ENCODE results near the gene RUNX3. TPM values are rescaled to one million over a fixed set of nuclear protein-coding genes. Genes with fewer than 3 reads are reported as not detected.
A peak's percentile ranks its signal among the peaks of the same experiment; 100 is the strongest.

The RUNX3 gene
- total and polyA plus RNA-seq, 7 donors: 0.36 to 18.0 (median 1.2) TPM; not detected in 1

- WGBS, 2 donors: 61 to 79% methylated on average over 14 of the region's 14 CpGs
- peaks cover 0 to 10% (median 0%) of the 10 kb centered on the region in 3 donors for H3K27me3 ChIP-seq
- no peak for DNase-seq
- H3K27ac ChIP-seq: no peak overlapping the region
- H3K36me3 ChIP-seq: no peaks in the 10 kb centered on the region
- H3K4me1 ChIP-seq: no peaks in the 10 kb centered on the region
- no peak overlapping the region for H3K4me3 ChIP-seq
- intact Hi-C loops (cut with DNase I): no loop called here
- TF ChIP-seq POLR2A (IDR thresholded peaks at IDR 0.05) (no peak), EP300 (IDR thresholded peaks at IDR 0.05) (no peak), POLR2AphosphoS5 (IDR thresholded peaks at IDR 0.05) (no peak)
- TF ChIP-seq, protein P1, sequence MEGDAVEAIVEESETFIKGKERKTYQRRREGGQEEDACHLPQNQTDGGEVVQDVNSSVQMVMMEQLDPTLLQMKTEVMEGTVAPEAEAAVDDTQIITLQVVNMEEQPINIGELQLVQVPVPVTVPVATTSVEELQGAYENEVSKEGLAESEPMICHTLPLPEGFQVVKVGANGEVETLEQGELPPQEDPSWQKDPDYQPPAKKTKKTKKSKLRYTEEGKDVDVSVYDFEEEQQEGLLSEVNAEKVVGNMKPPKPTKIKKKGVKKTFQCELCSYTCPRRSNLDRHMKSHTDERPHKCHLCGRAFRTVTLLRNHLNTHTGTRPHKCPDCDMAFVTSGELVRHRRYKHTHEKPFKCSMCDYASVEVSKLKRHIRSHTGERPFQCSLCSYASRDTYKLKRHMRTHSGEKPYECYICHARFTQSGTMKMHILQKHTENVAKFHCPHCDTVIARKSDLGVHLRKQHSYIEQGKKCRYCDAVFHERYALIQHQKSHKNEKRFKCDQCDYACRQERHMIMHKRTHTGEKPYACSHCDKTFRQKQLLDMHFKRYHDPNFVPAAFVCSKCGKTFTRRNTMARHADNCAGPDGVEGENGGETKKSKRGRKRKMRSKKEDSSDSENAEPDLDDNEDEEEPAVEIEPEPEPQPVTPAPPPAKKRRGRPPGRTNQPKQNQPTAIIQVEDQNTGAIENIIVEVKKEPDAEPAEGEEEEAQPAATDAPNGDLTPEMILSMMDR (IDR thresholded peaks at IDR 0.05): no peak
- peaks cover 0 to 5% (median 3%) of the 10 kb centered on the region in 4 donors for H3K9me3 ChIP-seq
Observed at GRCh38 chr1:24896596-24897262, 33.3 kb downstream of the RUNX3 start.

- Histone ChIP-seq H3K9me3 (peaks cover 0 to 5% (median 3%) of the 10 kb centered on the region in 4 donors), H3K4me3 (no peak overlapping the region), H3K27ac (no peak overlapping the region), H3K4me1 (no peaks in the 10 kb centered on the region), H3K36me3 (no peaks in the 10 kb centered on the region), H3K27me3 (peaks cover 0 to 5% (median 0%) of the 10 kb centered on the region in 3 donors)
- intact Hi-C loops (cut with DNase I): no loop called here
- DNase-seq: peak; percentile 39
- 96 to 98% methylated on average over 6 of the region's 6 CpGs for WGBS, 2 donors
- TF ChIP-seq POLR2A (IDR thresholded peaks at IDR 0.05) (no peak), EP300 (IDR thresholded peaks at IDR 0.05) (no peak)
- TF ChIP-seq, protein P1 (IDR thresholded peaks at IDR 0.05): no peak
Observed at GRCh38 chr1:24896176-24896575, 33.9 kb downstream of the RUNX3 start.

- H3K9me3 ChIP-seq: peaks cover 0 to 5% (median 3%) of the 10 kb centered on the region in 4 donors
- intact Hi-C loops (cut with DNase I): no loop called here
- WGBS, 2 donors: 90 to 91% methylated on average over 4 of the region's 4 CpGs
- no peaks in the 10 kb centered on the region for H3K36me3 ChIP-seq
- DNase-seq: peak; percentile 24
- H3K27ac ChIP-seq: no peak overlapping the region
- peaks cover 0 to 4% (median 0%) of the 10 kb centered on the region in 3 donors for H3K27me3 ChIP-seq
- no peak for TF ChIP-seq POLR2A (IDR thresholded peaks at IDR 0.05)
- TF ChIP-seq, protein P1 (IDR thresholded peaks at IDR 0.05): no peak
- TF ChIP-seq EP300 (IDR thresholded peaks at IDR 0.05): no peak
- no peak for TF ChIP-seq POLR2AphosphoS5 (IDR thresholded peaks at IDR 0.05)
- H3K4me1 ChIP-seq: no peaks in the 10 kb centered on the region
- H3K4me3 ChIP-seq: no peak overlapping the region
Observed at GRCh38 chr1:24895511-24895910, 34.6 kb downstream of the RUNX3 start.

DNA sequence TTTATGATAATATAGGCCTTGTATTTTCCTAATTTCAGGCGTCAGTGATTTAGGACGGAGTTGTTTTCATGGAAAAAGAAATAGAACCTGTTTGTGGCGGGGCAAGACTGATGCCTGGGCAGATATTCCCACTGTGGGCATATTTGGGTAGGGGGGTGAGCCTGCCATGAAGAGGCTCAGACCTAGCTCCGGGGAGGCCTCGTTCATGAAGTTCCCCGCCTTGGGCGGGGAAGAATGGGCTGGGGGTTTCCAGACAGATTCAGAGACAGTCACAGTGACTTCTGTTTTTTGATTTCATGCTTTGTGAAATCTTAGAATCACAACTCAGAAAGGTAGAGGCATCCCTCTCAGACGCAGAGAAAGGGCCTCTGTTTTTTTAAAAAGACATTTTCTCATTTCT lies 36.1 kb downstream of the RUNX3 start:
- Histone ChIP-seq H3K4me1 (no peaks in the 10 kb centered on the region), H3K9me3 (peaks cover 0 to 5% (median 3%) of the 10 kb centered on the region in 4 donors), H3K4me3 (no peak overlapping the region), H3K27me3 (peaks cover 0 to 4% (median 0%) of the 10 kb centered on the region in 3 donors), H3K36me3 (no peaks in the 10 kb centered on the region), H3K27ac (no peak overlapping the region)
- intact Hi-C loops (cut with DNase I): no loop called here
- 35 to 70% methylated on average over 8 of the region's 8 CpGs for WGBS, 2 donors
- DNase-seq: no peak
- TF ChIP-seq POLR2AphosphoS5 (IDR thresholded peaks at IDR 0.05) (no peak), EP300 (IDR thresholded peaks at IDR 0.05) (no peak), POLR2A (IDR thresholded peaks at IDR 0.05) (no peak)
- TF ChIP-seq, protein P1 (IDR thresholded peaks at IDR 0.05): no peak

All from sigmoid colon (tissue), 7 donors.